Activated CD4-positive, alpha-beta T cell treated with anti-CD3 and anti-CD28 coated beads for 1 hour (primary cell): ENCODE measurements around the gene BLTP3A.
A peak's percentile ranks its signal among the peaks of the same experiment; 100 is the strongest.
"Not testable (repeated sequence)": the region's sequence is repeated elsewhere in the genome, so short reads cannot be mapped to it uniquely, and the experiment has no call there.

Experiments
- DNase-seq: peaks from one replicate; pipeline ENCODE4 v3.0.0-alpha.2; 2020

BLTP3A gene

GRCh38 chr6:34791701-34792604 lies at the start of gene BLTP3A:
BLTP3A (plus strand) TSS chr6:34792083; CDS start chr6:34792251, 168 bp downstream.
- peak; percentile 61 for DNase-seq

GRCh38 chr6:34742094-34742493 lies 49.8 kb upstream of the BLTP3A start:
- DNase-seq: no peak

- no peak for DNase-seq
These were observed 48.1 kb upstream of the BLTP3A start for GRCh38 chr6:34743625-34744293.

- not testable (repeated sequence) for DNase-seq
These were observed 47.6 kb upstream of the BLTP3A start for GRCh38 chr6:34744294-34744647.

GRCh38 chr6:34745277-34746103 lies 46.4 kb upstream of the BLTP3A start:
- no peak for DNase-seq

DNA sequence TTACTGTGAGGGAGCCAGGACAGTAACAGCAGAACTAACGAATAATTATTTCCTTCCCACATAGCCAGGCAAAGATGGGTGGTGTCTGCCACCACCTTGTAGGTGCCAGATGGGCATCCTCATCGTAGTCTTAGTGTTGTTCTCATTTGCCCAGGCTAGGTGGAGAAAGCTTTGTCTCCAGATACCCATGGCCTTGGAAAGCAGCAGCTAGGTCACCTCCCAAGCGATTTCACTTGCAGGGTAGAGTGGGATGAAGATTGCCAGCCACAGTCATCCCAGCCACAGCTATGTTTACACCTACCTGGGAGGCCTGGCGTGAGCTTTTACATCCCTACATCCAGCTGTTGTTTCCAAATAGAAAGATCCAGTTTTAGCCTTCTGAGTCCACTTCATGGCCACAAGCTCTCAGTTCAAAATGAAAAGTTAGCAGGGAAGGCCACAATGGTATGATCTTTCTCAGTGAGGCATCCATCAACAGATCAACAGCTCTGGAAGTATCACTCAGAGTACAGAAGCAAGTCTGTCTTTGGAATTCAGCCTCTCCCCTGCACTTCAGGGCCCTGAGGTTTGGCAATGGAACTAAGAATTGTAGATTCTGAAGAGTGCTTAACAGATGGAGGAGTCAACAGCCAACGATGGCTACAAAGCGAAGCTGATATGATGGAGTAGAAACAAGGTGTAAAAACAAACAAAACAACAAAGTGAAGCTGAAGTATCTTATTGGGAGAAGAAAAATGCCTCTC lies 45.6 kb upstream of the BLTP3A start:
- no peak for DNase-seq

DNA sequence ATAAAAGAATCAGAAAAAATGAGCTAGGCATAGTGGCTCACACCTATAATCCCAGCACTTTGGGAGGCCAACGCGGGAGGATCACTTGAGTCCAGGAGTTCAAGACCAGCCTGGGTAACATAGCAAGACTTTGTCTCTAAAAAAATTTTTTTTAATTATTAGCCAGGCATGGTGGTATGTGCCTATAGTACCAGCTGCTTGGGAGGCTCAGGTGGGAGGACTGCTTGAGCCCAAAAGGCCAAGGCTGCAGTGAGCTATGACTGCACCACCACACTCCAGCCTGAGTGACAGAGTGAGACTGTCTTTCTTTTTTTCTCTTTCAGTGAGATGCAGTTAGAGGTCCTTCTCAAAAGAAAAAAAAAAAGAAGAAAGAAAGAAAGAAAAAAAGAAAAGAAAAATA lies 43.1 kb upstream of the BLTP3A start:
- DNase-seq: no peak

DNA sequence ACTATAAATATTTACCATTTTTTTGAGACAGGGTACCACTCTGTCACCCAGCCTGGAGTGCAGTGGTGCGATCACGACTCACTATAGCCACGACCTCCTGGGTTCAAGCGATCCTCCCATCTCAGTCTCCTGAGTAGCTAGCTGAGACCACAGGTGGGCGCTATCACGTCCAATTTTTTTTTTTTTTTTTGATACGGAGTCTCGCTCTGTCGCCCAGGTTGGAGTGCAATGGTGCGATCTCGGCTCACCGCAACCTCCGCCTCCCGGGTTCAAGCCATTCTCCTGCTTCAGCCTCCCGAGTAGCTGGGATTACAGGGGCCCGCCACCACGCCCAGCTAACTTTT lies 35.4 kb upstream of the BLTP3A start:
- peak; percentile 9 for DNase-seq

DNA sequence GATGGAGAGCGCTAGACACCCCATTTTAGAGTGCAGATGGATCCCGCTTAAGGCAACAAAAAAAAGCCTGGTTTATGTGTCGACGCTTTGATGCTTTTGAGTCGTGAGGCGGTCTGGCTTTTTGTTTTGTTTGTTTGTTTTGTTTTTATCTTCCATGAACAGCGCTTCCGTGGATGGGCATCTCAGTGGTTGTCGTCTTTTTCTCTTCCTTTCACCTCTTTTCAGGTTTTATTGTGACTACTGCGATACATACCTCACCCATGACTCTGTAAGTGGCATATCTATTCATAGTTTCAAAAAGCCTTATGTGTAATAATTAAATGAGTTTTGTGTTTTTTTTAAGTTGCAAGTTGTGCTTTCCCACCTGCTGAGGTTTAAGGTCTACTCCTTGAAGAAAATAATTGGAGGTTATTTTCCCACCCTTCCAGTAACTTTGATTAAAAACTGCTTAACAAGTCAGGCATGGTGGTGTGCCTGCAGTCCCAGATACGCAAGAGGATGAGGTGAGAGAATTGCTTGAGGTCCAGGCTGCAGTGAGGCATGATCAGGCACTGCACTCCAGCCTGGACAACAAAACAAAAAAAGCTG lies 34.1 kb upstream of the BLTP3A start:
- DNase-seq: no peak

DNA sequence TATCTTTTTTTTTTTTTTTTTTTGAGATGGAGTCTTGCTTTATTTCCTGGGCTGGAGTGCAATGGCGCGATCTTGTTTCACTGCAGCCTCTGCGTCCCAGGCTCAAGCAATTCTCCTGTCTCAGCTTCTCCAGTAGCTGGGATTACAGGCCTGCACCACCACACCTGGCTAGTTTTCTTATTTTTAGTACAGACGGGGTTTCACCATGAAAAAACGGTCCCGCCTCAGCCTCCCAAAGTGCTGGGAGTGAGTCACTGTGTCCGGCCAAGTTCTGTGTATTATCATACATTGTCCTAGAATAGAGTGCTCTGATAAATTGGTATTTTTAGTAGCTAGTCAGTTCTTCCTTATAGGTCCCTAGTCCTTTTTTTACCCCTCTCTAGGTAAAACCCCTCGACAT lies 31.8 kb upstream of the BLTP3A start:
- DNase-seq: no peak

DNA sequence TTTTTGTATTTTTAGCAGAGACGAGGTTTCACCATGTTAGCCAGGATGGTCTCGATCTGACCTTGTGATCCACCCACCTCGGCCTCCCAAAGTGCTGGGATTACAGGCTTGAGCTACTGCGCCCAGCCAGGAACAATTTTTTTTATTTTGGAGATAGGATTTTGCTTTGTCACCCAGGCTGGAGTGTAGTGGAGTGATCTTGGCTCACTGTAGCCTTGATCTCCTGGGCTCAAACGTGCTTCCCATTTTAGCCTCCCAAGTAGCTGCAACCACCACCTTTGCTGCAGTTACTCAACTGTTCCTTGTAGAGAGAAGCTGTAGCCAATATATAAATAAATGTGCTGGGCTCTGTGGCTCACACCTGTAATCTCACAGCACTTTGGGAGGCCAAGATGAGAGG lies 30.2 kb upstream of the BLTP3A start:
- not testable (repeated sequence) for DNase-seq

- DNase-seq: no peak
These were observed 23.7 kb upstream of the BLTP3A start for GRCh38 chr6:34768148-34768547.

GRCh38 chr6:34771727-34772126 lies 20.2 kb upstream of the BLTP3A start:
- no peak for DNase-seq

- no peak for DNase-seq
These were observed 18.9 kb upstream of the BLTP3A start for GRCh38 chr6:34772940-34773339.

DNA sequence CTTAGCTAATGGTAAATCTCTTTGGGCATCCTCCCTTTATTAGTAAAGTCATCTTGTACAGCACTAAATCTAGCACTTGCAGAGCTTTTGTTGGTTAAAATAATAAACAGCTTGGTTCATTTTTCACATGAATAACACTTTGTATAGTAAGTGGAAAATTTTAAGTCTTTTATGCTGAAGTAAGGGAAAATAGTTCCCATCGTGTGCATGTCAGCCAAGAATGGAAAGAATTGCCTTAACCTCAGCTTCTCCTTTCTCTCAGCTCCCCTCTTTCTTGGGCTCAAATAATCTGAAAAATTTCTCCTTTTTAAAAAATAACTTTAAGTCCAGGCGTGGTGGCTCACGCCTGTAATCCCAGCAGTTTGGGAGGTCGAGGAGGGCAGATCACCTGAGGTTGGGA lies 18.0 kb upstream of the BLTP3A start:
- DNase-seq: no peak

- DNase-seq: no peak
These were observed 16.9 kb upstream of the BLTP3A start for GRCh38 chr6:34774967-34775366.

GRCh38 chr6:34785375-34785774 lies 6.5 kb upstream of the BLTP3A start:
- DNase-seq: not testable (repeated sequence)

- not testable (repeated sequence) for DNase-seq
These were observed 4.7 kb upstream of the BLTP3A start for GRCh38 chr6:34787152-34787551.

DNA sequence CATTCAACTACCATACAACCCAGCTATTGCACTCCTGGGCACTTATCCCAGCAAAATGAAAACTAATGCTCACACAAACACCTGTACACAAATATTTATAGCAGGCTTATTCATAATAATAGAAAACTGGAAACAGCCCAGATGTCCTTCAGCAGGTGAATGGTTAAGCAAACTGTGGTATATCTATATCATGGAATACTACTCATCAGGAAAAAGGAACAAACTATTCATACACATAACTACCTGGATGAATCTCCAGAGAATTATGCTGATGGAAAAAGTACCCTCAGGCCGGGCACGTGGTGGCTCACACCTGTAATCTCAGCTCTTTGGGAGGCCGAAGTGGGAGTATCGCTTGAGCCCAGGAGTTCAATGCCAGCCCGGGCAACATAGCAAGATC lies 3.8 kb upstream of the BLTP3A start:
- DNase-seq: no peak

- DNase-seq: peak; percentile 19
These were observed 651 bp upstream of the BLTP3A start for GRCh38 chr6:34791164-34791700.

GRCh38 chr6:34792605-34793500 lies 970 bp downstream of the BLTP3A start:
- no peak for DNase-seq
